H1 (cell line): ENCODE data around the gene FSTL4.

ENCODE experiments used
- ATF2 ChIP-seq: IDR thresholded peaks from 2 replicates; pipeline ENCODE4 v1.6.1; 2012; ENCODE audit warnings: low read length, inconsistent platforms
- CTBP2 ChIP-seq: IDR thresholded peaks from 2 replicates; pipeline ENCODE4 v1.7.0; 2011; ENCODE audit warnings: borderline replicate concordance, mild to moderate bottlenecking, moderate library complexity, mixed read lengths, low read length; ENCODE audit not compliant: insufficient read depth, insufficient read length
- EZH2 ChIP-seq: fragments of 200-600 bp; sonication (generic); IDR thresholded peaks from 2 replicates; pipeline ENCODE4 v1.7.1; 2012; ENCODE audit warnings: low read depth, mild to moderate bottlenecking, moderate library complexity, low read length, inconsistent platforms; ENCODE audit not compliant: severe bottlenecking
- GABPA ChIP-seq: IDR thresholded peaks from 2 replicates; pipeline ENCODE4 v1.6.1; 2011; ENCODE audit warnings: mild to moderate bottlenecking, low read length, moderate library complexity, borderline replicate concordance; ENCODE audit not compliant: insufficient read depth
- MAX ChIP-seq: IDR thresholded peaks from 2 replicates; pipeline ENCODE4 v1.6.1; 2012; ENCODE audit warnings: inconsistent platforms
- NRF1 ChIP-seq: IDR thresholded peaks from 2 replicates; pipeline ENCODE4 v1.6.1; 2011; ENCODE audit warnings: mild to moderate bottlenecking, low read depth, low read length, improper control_type of control experiment
- POLR2AphosphoS5 ChIP-seq: IDR thresholded peaks from 2 replicates; pipeline ENCODE4 v1.6.1; 2011; ENCODE audit warnings: low read depth, low read length
- RAD21 ChIP-seq, 2 experiments: IDR thresholded peaks in 1 of 2; conservative IDR thresholded peaks in 1 of 2; 2 replicates each; pipeline ENCODE4 v1.6.1; 2011; ENCODE audit warnings: low read depth in 2 of 2, low read length in 2 of 2, improper control_type of control experiment in 1 of 2, inconsistent platforms in 1 of 2, mild to moderate bottlenecking in 1 of 2, moderate library complexity in 1 of 2
- SIN3A ChIP-seq, 2 experiments: IDR thresholded peaks in 1 of 2; conservative IDR thresholded peaks in 1 of 2; 2 replicates each; pipeline ENCODE4 v1.6.1; 2011 to 2012; ENCODE audit warnings: low read length in 2 of 2, improper control_type of control experiment in 1 of 2, low read depth in 1 of 2, mild to moderate bottlenecking in 1 of 2
- SP1 ChIP-seq: IDR thresholded peaks from 2 replicates; pipeline ENCODE4 v1.6.1; 2011; ENCODE audit warnings: low read depth, low read length
- TBP ChIP-seq: IDR thresholded peaks from 2 replicates; pipeline ENCODE4 v1.6.1; 2011; ENCODE audit warnings: low read depth, low read length, improper control_type of control experiment
- TCF12 ChIP-seq: IDR thresholded peaks from 2 replicates; pipeline ENCODE4 v1.6.1; 2011; ENCODE audit warnings: low read depth, mild to moderate bottlenecking, low read length
- ZNF274 ChIP-seq: IDR thresholded peaks from 2 replicates; pipeline ENCODE4 v1.7.0; 2012; ENCODE audit warnings: low read length, borderline replicate concordance; ENCODE audit errors: extremely low read depth
- TF ChIP-seq, protein P1 (sequence below), 3 experiments: IDR thresholded peaks; 1 replicate in 2 of 3; 2 replicates in 1 of 3; pipeline versions ENCODE4 v1.5.1 to v1.6.1; 2011; ENCODE audit warnings: low read length in 3 of 3, mild to moderate bottlenecking in 3 of 3, inconsistent platforms in 2 of 3, low read depth in 1 of 3, moderate library complexity in 1 of 3; ENCODE audit not compliant: insufficient read depth in 1 of 3; ENCODE audit errors: control extremely low read depth in 1 of 3

- no peak for TF ChIP-seq EZH2
- TF ChIP-seq MAX: no peak
- TF ChIP-seq RAD21 (IDR thresholded peaks at IDR 0.05 in 1 of 2, conservative IDR thresholded peaks at IDR 0.05 in 1 of 2; ENCODE audit: low read depth in 2 of 2, low read length in 2 of 2): no peak
- no peak for TF ChIP-seq ZNF274
- TF ChIP-seq POLR2AphosphoS5: no peak
- no peak for TF ChIP-seq TCF12
- TF ChIP-seq, protein P1, sequence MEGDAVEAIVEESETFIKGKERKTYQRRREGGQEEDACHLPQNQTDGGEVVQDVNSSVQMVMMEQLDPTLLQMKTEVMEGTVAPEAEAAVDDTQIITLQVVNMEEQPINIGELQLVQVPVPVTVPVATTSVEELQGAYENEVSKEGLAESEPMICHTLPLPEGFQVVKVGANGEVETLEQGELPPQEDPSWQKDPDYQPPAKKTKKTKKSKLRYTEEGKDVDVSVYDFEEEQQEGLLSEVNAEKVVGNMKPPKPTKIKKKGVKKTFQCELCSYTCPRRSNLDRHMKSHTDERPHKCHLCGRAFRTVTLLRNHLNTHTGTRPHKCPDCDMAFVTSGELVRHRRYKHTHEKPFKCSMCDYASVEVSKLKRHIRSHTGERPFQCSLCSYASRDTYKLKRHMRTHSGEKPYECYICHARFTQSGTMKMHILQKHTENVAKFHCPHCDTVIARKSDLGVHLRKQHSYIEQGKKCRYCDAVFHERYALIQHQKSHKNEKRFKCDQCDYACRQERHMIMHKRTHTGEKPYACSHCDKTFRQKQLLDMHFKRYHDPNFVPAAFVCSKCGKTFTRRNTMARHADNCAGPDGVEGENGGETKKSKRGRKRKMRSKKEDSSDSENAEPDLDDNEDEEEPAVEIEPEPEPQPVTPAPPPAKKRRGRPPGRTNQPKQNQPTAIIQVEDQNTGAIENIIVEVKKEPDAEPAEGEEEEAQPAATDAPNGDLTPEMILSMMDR (IDR thresholded peaks at IDR 0.05; ENCODE audit: control extremely low read depth in 1 of 3, insufficient read depth in 1 of 3, low read depth in 1 of 3, low read length in 3 of 3): no peak
- no peak for TF ChIP-seq TBP
- no peak for TF ChIP-seq SP1
- no peak for TF ChIP-seq CTBP2
- no peak for TF ChIP-seq NRF1
- TF ChIP-seq ATF2: no peak
- no peak for TF ChIP-seq SIN3A (conservative IDR thresholded peaks at IDR 0.05 in 1 of 2, IDR thresholded peaks at IDR 0.05 in 1 of 2; ENCODE audit: low read depth in 1 of 2, low read length in 2 of 2)
- no peak for TF ChIP-seq GABPA
These were observed 365.1 kb downstream of the FSTL4 start for GRCh38 chr5:133247151-133247709.
